K562 (cell line): ENCODE measurements around the gene GTPBP2. TPM values are rescaled to one million over a fixed set of nuclear protein-coding genes. Genes with fewer than 3 reads are reported as not detected.

ENCODE experiments used
- ELF1 ChIP-seq: fragments of 200-800 bp; sonication (Bioruptor generic); IDR thresholded peaks from 2 replicates; pipeline ENCODE4 v1.6.1; 2016; ENCODE audit warnings: missing genetic modification characterization, missing compliant biosample characterization
- ELF4 ChIP-seq: fragments of 450-650 bp; formaldehyde crosslinking; IDR thresholded peaks from 2 replicates; pipeline ENCODE4 v1.4.0; 2022; ENCODE audit warnings: missing genetic modification characterization
- ETS1 ChIP-seq: conservative IDR thresholded peaks from 2 replicates; pipeline ENCODE4 v1.6.1; 2011; ENCODE audit warnings: low read depth, mild to moderate bottlenecking, low read length; ENCODE audit not compliant: control insufficient read depth
- HDAC1 ChIP-seq, 2 experiments: fragments of 450-650 bp; IDR thresholded peaks; 2 replicates each; pipeline ENCODE4 v1.6.1; 2016 to 2017; ENCODE audit warnings: inconsistent platforms in 1 of 2, mild to moderate bottlenecking in 1 of 2, moderate library complexity in 1 of 2
- JUN ChIP-seq, 2 experiments: sonication (generic) in 1 of 2; formaldehyde crosslinking in 1 of 2; IDR thresholded peaks; 2 replicates each; pipeline versions ENCODE4 v1.6.1 to v1.8.0; 2012 to 2022; ENCODE audit warnings: borderline replicate concordance in 2 of 2, mild to moderate bottlenecking in 2 of 2, improper control_type of control experiment in 1 of 2, low read depth in 1 of 2, low read length in 1 of 2, missing genetic modification reagents in 1 of 2
- LCOR ChIP-seq: sonication (generic); formaldehyde crosslinking; IDR thresholded peaks from 2 replicates; pipeline ENCODE4 v1.8.0; 2022; ENCODE audit warnings: mild to moderate bottlenecking, missing genetic modification reagents
- SRF ChIP-seq, 2 experiments: fragments of 250-450, 450-650 bp in 1 of 2; sonication (Bioruptor Pico) in 1 of 2; sonication (generic) in 1 of 2; formaldehyde crosslinking; IDR thresholded peaks; 2 replicates each; pipeline versions ENCODE4 v1.5.0 to v1.5.1; 2020 to 2022; ENCODE audit warnings: mild to moderate bottlenecking in 1 of 2, missing genetic modification reagents in 1 of 2
- SRSF9 ChIP-seq: fragments of 200-400 bp; formaldehyde crosslinking; IDR thresholded peaks from 2 replicates; pipeline ENCODE4 v1.6.1; 2017; ENCODE audit warnings: low read depth, low read length, borderline replicate concordance
- TCF7 ChIP-seq: sonication (generic); IDR thresholded peaks from 2 replicates; pipeline ENCODE4 v1.6.1; 2016; ENCODE audit warnings: antibody characterized with exemption, borderline replicate concordance
- TEAD1 ChIP-seq, 2 experiments: fragments of 450-650 bp in 1 of 2; sonication (generic) in 1 of 2; formaldehyde crosslinking; IDR thresholded peaks; 2 replicates each; pipeline versions ENCODE4 v1.4.0 to v1.8.0; 2020 to 2022; ENCODE audit warnings: mild to moderate bottlenecking in 2 of 2, missing genetic modification reagents in 1 of 2
- UBTF ChIP-seq, 2 experiments: IDR thresholded peaks; 2 replicates each; pipeline ENCODE4 v1.6.1; 2012; ENCODE audit warnings: improper control_type of control experiment in 2 of 2, low read depth in 2 of 2, low read length in 2 of 2, borderline replicate concordance in 1 of 2
- ZBTB40 ChIP-seq, 2 experiments: fragments of 450-650 bp in 1 of 2; sonication (generic) in 1 of 2; formaldehyde crosslinking in 1 of 2; IDR thresholded peaks; 2 replicates each; pipeline versions ENCODE4 v1.7.1 to v1.9.0; 2016 to 2022; ENCODE audit warnings: inconsistent platforms in 1 of 2, mild to moderate bottlenecking in 1 of 2, missing genetic modification reagents in 1 of 2
- ZNF23 ChIP-seq: fragments of 250-450 bp; sonication (Bioruptor Pico); IDR thresholded peaks from 2 replicates; pipeline ENCODE4 v1.4.0; 2020; ENCODE audit warnings: mild to moderate bottlenecking
- ZNF695 ChIP-seq: fragments of 450-650 bp; formaldehyde crosslinking; IDR thresholded peaks from 2 replicates; pipeline ENCODE4 v1.4.0; 2020; ENCODE audit warnings: mild to moderate bottlenecking, moderate library complexity
- polyA plus RNA-seq, 8 experiments: library from polyadenylated mRNA; depleted of rRNA in 4 of 8; stranded (reverse) in 5 of 8; unstranded in 3 of 8; fragments of >200 nt; fragmentation: Nextera tagmentation in 2 of 8; fragmentation: Illumina TruSeq in 1 of 8; extraction: Ambion mirVana in 2 of 8; extraction: Trizol in 1 of 8; gene quantifications; 2 replicates each; pipeline versions ENCODE4 v1.2.1 to v1.2.3, GENCODE V29; 2011 to 2014; ENCODE audit warnings: inconsistent platforms in 1 of 8, missing spikeins in 1 of 8
- total RNA-seq, 7 experiments: library from RNA; depleted of rRNA in 6 of 7; stranded (reverse); fragments of >200 nt in 6 of 7; fragmentation: Illumina TruSeq in 2 of 7; extraction: Trizol in 2 of 7; gene quantifications; 2 replicates each; pipeline versions ENCODE4 v1.2.1 to v1.2.3, GENCODE V29; 2011 to 2021; ENCODE audit warnings: low replicate concordance in 1 of 7

Gene GTPBP2
- total and polyA plus RNA-seq, 9 of the 15 experiments (the other 6 are each of a cell fraction or from before 2014, with no cell fraction given), result 48.4 to 196 (median 111) TPM

- TF ChIP-seq UBTF (IDR thresholded peaks at IDR 0.05; ENCODE audit: borderline replicate concordance in 1 of 2, low read depth in 2 of 2, low read length in 2 of 2), result 0 out of 4 replicates have a peak, but pooled peaks have one; percentile 49 to 62
- TF ChIP-seq ETS1, result peak; percentile 98
- 0 out of 2 replicates have a peak, but pooled peaks have one; percentile 1 for TF ChIP-seq LCOR (CRISPR knock-in tag)
- no peak for TF ChIP-seq JUN (IDR thresholded peaks at IDR 0.05; ENCODE audit: borderline replicate concordance, low read depth, low read length)
- no peak for TF ChIP-seq JUN (CRISPR knock-in tag; IDR thresholded peaks at IDR 0.05; ENCODE audit: borderline replicate concordance)
- no peak for TF ChIP-seq ZNF23
- peak in 1 of 2 experiments; percentile 58; a peak in 1 of 4 replicates for TF ChIP-seq TEAD1 (CRISPR knock-in tag; IDR thresholded peaks at IDR 0.05)
- TF ChIP-seq SRSF9, result no peak
- 0 out of 2 replicates have a peak, but pooled peaks have one; percentile 4 for TF ChIP-seq ELF4
- TF ChIP-seq ZNF695, result no peak
- TF ChIP-seq ELF1 (tag), result peak; percentile 66; the same call in 1 of the 2 replicates
- peak; percentile 12; the same call in 1 of the 2 replicates for TF ChIP-seq ZBTB40 (IDR thresholded peaks at IDR 0.05)
- no peak for TF ChIP-seq ZBTB40 (CRISPR knock-in tag; IDR thresholded peaks at IDR 0.05)
- no peak for TF ChIP-seq TCF7
- peak in 1 of 2 experiments; percentile 66; a peak in 2 of 4 replicates for TF ChIP-seq SRF (CRISPR knock-in tag; IDR thresholded peaks at IDR 0.05)
- TF ChIP-seq HDAC1 (IDR thresholded peaks at IDR 0.05), result no peak
Observed at GRCh38 chr6:43629104-43629504, at the start of gene GTPBP2 (continued).
